CD4-positive, alpha-beta T cell (primary cell): ENCODE results near the gene CACNA1D. TPM values are rescaled to one million over a fixed set of nuclear protein-coding genes. Genes with fewer than 3 reads are reported as not detected.

Experiments
- ATAC-seq: fragments of 200-7000 bp; cut with Tn5 transposase; one replicate; pipeline ENCODE4 v1.10.0; 2022; ENCODE audit warnings: mild to moderate bottlenecking; ENCODE audit not compliant: poor library complexity
- CTCF ChIA-PET: fragments of 350-600 bp; sonication (Branson Sonifier 250); formaldehyde crosslinking; loops from one replicate; lab custom pipeline; 2021; ENCODE audit warnings: antibody characterized with exemption, inconsistent platforms; lab: Charles Lee
- POLR2A ChIA-PET: fragments of 350-600 bp; sonication (Branson Sonifier 250); formaldehyde crosslinking; loops from one replicate; lab custom pipeline; 2021; ENCODE audit warnings: antibody characterized with exemption, inconsistent platforms; lab: Charles Lee
- DNase-seq, 14 experiments: peaks; one replicate each; pipeline ENCODE4 v3.0.0-alpha.2; 2013 to 2020; ENCODE audit warnings: mixed read lengths in 2 of 14
- H3K27ac ChIP-seq, 2 donors: one replicate each; pipeline versions ENCODE4 v1.5.1 to v1.7.0; 2013; ENCODE audit warnings: low read length in 2 of 2, low read depth in 1 of 2, mild to moderate bottlenecking in 1 of 2
- H3K27me3 ChIP-seq, 2 experiments: 1 replicate in 1 of 2; 2 replicates in 1 of 2; pipeline versions ENCODE4 v1.6.1 to v1.7.0; 2013; ENCODE audit warnings: low read length in 2 of 2, control low read depth in 1 of 2, mild to moderate bottlenecking in 1 of 2, moderate library complexity in 1 of 2; ENCODE audit not compliant: insufficient read depth in 2 of 2, control insufficient read depth in 1 of 2
- H3K36me3 ChIP-seq: one replicate; pipeline ENCODE4 v1.6.1; 2013; ENCODE audit warnings: low read length, control low read depth; ENCODE audit not compliant: insufficient read depth
- H3K4me1 ChIP-seq: one replicate; pipeline ENCODE4 v1.6.1; 2013; ENCODE audit warnings: low read length, control low read depth; ENCODE audit not compliant: insufficient read depth
- H3K4me3 ChIP-seq: one replicate; pipeline ENCODE4 v1.5.1; 2013; ENCODE audit warnings: mild to moderate bottlenecking, low read length, moderate library complexity
- H3K9me3 ChIP-seq, 2 experiments: 1 replicate in 1 of 2; 2 replicates in 1 of 2; pipeline versions ENCODE4 v1.6.1 to v1.7.0; 2013; ENCODE audit warnings: low read length in 2 of 2, mild to moderate bottlenecking in 2 of 2, control low read depth in 1 of 2, moderate library complexity in 1 of 2; ENCODE audit not compliant: control insufficient read depth in 1 of 2, insufficient read depth in 1 of 2
- H3K27ac Mint-ChIP-seq: one replicate; pipeline ENCODE4 v1.8.0; 2020; ENCODE audit warnings: mixed read lengths
- H3K27me3 Mint-ChIP-seq: one replicate; pipeline ENCODE4 v1.8.0; 2021; ENCODE audit warnings: mixed read lengths
- H3K36me3 Mint-ChIP-seq: one replicate; pipeline ENCODE4 v1.8.0; 2021; ENCODE audit warnings: low read depth, mixed read lengths
- H3K4me1 Mint-ChIP-seq: one replicate; pipeline ENCODE4 v1.8.0; 2021; ENCODE audit warnings: low read depth, mixed read lengths
- H3K4me3 Mint-ChIP-seq: one replicate; pipeline ENCODE4 v1.8.0; 2020; ENCODE audit warnings: mild to moderate bottlenecking, mixed read lengths
- H3K9me3 Mint-ChIP-seq: one replicate; pipeline ENCODE4 v1.8.0; 2020; ENCODE audit warnings: mixed read lengths
- CTCF ChIP-seq: fragments of 200-600 bp; IDR thresholded peaks from one replicate; pipeline ENCODE4 v1.8.0; 2022; ENCODE audit warnings: antibody characterized with exemption, mild to moderate bottlenecking
- intact Hi-C, 2 experiments: fragments of 100-400 bp; cut with DNase I in 1 of 2; cut with micrococcal nuclease in 1 of 2; formaldehyde crosslinking; loops; one replicate each; pipeline versions ENCODE4 v1.15.1 to v1.9.0; 2023 to 2025; cut with DNase I, micrococcal nuclease
- total RNA-seq, 174 experiments: library from RNA in 2 of 174; stranded (reverse) in 2 of 174; gene quantifications; one replicate each; pipeline ENCODE4 v1.2.3 and lab custom pipeline; 2021 to 2026

CACNA1D gene
- total RNA-seq, 2 experiments from 2014 or later, result not detected

GRCh38 chr3:53809764-53810400 lies 315.5 kb downstream of the CACNA1D start:
- H3K4me3 ChIP-seq, result no peak overlapping the region
- H3K9me3 ChIP-seq, result no peaks in the 10 kb centered on the region
- no peaks in the 10 kb centered on the region for H3K36me3 Mint-ChIP-seq
- no peak overlapping the region for H3K4me3 Mint-ChIP-seq
- intact Hi-C loops, result no loop called here
- ChIA-PET POLR2A (no interaction called here), CTCF (no interaction called here)
- no peaks in the 10 kb centered on the region for H3K4me1 ChIP-seq
- peaks cover 10% of the 10 kb centered on the region for H3K27me3 Mint-ChIP-seq
- no peaks in the 10 kb centered on the region for H3K4me1 Mint-ChIP-seq
- H3K27me3 ChIP-seq, result no peaks in the 10 kb centered on the region
- no peak for ATAC-seq
- H3K27ac Mint-ChIP-seq, result no peak overlapping the region
- no peaks in the 10 kb centered on the region for H3K9me3 Mint-ChIP-seq
- no peak for DNase-seq
- H3K36me3 ChIP-seq, result no peaks in the 10 kb centered on the region
- no peak for TF ChIP-seq CTCF
- no peak overlapping the region for H3K27ac ChIP-seq

GRCh38 chr3:53811143-53811927 lies 316.9 kb downstream of the CACNA1D start:
- H3K27me3 Mint-ChIP-seq, result peaks cover 10% of the 10 kb centered on the region
- no peaks in the 10 kb centered on the region for H3K9me3 Mint-ChIP-seq
- ChIA-PET POLR2A (no interaction called here), CTCF (no interaction called here)
- no peak for TF ChIP-seq CTCF
- no peak overlapping the region for H3K4me3 ChIP-seq
- intact Hi-C loops, result no loop called here
- ATAC-seq, result no peak
- no peak for DNase-seq
- no peaks in the 10 kb centered on the region for H3K4me1 ChIP-seq
- H3K27ac Mint-ChIP-seq, result no peak overlapping the region
- H3K4me3 Mint-ChIP-seq, result no peak overlapping the region
- no peaks in the 10 kb centered on the region for H3K36me3 Mint-ChIP-seq
- H3K27me3 ChIP-seq, result no peaks in the 10 kb centered on the region
- no peaks in the 10 kb centered on the region for H3K36me3 ChIP-seq
- no peaks in the 10 kb centered on the region for H3K4me1 Mint-ChIP-seq
- H3K9me3 ChIP-seq, result no peaks in the 10 kb centered on the region
- H3K27ac ChIP-seq, result no peak overlapping the region

GRCh38 chr3:53812434-53812833 lies 318.0 kb downstream of the CACNA1D start:
- CTCF ChIA-PET, result no interaction called here
- Histone ChIP-seq H3K4me3 (no peak overlapping the region), H3K27me3 (no peaks in the 10 kb centered on the region), H3K27ac (no peak overlapping the region), H3K36me3 (no peaks in the 10 kb centered on the region), H3K9me3 (no peaks in the 10 kb centered on the region), H3K4me1 (no peaks in the 10 kb centered on the region)
- DNase-seq (no peak), ATAC-seq (no peak)
- no peaks in the 10 kb centered on the region for H3K36me3 Mint-ChIP-seq
- H3K27ac Mint-ChIP-seq, result no peak overlapping the region
- H3K4me3 Mint-ChIP-seq, result no peak overlapping the region
- no peak for TF ChIP-seq CTCF
- no peaks in the 10 kb centered on the region for H3K4me1 Mint-ChIP-seq
- no peaks in the 10 kb centered on the region for H3K9me3 Mint-ChIP-seq
- POLR2A ChIA-PET, result no interaction called here
- H3K27me3 Mint-ChIP-seq, result peaks cover 5% of the 10 kb centered on the region
- intact Hi-C loops, result no loop called here
